ENCODE results near the gene TBX15.

DNA sequence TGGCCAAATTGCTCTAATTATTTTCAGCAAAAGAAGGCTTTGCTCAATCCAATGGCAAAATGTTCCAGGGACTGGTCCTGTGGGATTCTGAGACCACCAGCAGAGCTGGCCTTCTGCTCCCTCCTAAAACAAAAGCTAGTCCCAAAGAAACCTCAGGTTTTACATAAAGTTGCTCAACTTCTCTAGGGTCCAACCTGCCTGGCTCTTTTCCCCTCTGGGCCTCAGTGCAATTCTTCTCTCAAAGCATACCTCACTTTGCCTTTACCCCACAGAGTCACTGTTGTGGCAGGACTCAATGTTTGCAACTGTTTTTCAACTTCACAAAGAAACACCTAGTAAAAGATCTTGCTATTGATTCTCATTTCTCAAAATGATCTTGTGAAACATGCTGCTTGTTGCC, 39.8 kb downstream of the TBX15 start:
- no peak for TF ChIP-seq CTCF (IDR thresholded peaks at IDR 0.05; ENCODE audit: low read depth, low read length)
- no peak for TF ChIP-seq EZH2phosphoT487 (IDR thresholded peaks at IDR 0.05; ENCODE audit: low read depth)

Data from OCI-LY3 (cell line).